Measurements from ENCODE around the gene HOXB1.
"Not testable (repeated sequence)": the region's sequence is repeated elsewhere in the genome, so short reads cannot be mapped to it uniquely, and the experiment has no call there.

HOXB1 gene

DNA sequence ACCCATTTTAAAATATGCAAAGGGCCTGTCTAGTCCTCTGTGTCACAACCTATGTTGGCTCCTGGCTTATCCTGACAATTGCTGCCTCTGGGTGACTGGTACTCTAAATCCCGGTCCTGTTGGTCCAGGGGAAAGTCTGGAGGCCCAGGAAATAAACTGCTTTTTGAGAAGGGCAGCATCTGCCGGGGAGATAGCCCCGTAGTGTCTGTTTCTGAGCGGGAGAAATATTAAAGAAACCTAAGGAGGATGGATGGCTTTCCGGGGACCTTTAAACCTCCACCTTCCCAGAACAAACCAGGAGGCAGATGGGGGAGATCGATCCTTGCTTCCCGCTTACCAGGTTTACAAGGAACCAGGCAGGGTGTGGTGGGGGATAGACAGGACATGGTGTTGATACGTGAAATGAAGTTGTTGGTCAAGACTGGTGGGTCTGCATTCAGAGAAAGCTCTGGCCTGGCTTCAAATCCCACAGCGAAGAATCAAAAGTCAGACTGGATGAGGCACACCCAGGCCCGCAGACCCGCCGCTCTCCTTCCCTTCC lies 10.3 kb upstream of the HOXB1 start:
- Histone ChIP-seq H3K4me3 (ENCODE audit: low read length in 2 of 2) (peak overlapping the region; percentile 68 to 93), H3K9me3 (ENCODE audit: control insufficient read depth in 2 of 2, low read length in 2 of 2) (no peaks in the 10 kb centered on the region), H3K27ac (ENCODE audit: low read length) (peak overlapping the region; percentile 97), H3K27me3 (ENCODE audit: control insufficient read depth in 1 of 2, insufficient read depth in 2 of 2, low read length in 2 of 2) (no peaks in the 10 kb centered on the region), H3K9ac (ENCODE audit: low read length in 2 of 2) (peak overlapping the region; percentile 90 to 94), H3K36me3 (ENCODE audit: control insufficient read depth in 2 of 2, insufficient read depth in 2 of 2, low read length in 2 of 2) (peaks cover 0 to 2% of the 10 kb centered on the region in 2 donors), H3K4me1 (ENCODE audit: control insufficient read depth, insufficient read depth, low read length) (peaks cover 34% of the 10 kb centered on the region)

DNA sequence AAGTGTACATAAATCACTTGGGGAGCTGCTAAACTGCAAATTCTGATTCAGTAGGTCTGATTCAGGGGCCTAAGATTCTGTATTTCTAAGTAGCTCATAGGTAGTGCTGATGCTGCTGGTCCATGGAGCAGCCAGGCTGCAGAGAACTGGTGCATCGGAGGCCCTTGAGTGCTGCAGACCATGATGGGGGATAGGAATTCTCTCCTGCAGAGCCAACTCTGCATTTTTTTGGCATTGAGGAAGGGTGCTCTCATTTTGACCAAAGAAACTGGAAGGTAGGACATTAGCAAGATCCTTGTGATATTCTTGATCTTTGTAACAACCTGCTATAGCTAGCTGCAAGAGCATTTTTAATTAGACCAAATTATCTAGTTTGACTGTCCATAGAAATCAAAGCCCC lies 9.4 kb upstream of the HOXB1 start:
- peak overlapping the region in 1 of 2 donors; percentile 30 for H3K4me3 ChIP-seq (ENCODE audit: low read length in 2 of 2)
- peak overlapping the region; percentile 55 for H3K27ac ChIP-seq (ENCODE audit: low read length)
- H3K4me1 ChIP-seq (ENCODE audit: control insufficient read depth, insufficient read depth, low read length), result peaks cover 25% of the 10 kb centered on the region
- no peaks in the 10 kb centered on the region for H3K27me3 ChIP-seq (ENCODE audit: control insufficient read depth in 1 of 2, insufficient read depth in 2 of 2, low read length in 2 of 2)
- H3K9ac ChIP-seq (ENCODE audit: low read length in 2 of 2), result no peak overlapping the region
- no peaks in the 10 kb centered on the region for H3K9me3 ChIP-seq (ENCODE audit: control insufficient read depth in 2 of 2, low read length in 2 of 2)
- peaks cover 0 to 2% of the 10 kb centered on the region in 2 donors for H3K36me3 ChIP-seq (ENCODE audit: control insufficient read depth in 2 of 2, insufficient read depth in 2 of 2, low read length in 2 of 2)

DNA sequence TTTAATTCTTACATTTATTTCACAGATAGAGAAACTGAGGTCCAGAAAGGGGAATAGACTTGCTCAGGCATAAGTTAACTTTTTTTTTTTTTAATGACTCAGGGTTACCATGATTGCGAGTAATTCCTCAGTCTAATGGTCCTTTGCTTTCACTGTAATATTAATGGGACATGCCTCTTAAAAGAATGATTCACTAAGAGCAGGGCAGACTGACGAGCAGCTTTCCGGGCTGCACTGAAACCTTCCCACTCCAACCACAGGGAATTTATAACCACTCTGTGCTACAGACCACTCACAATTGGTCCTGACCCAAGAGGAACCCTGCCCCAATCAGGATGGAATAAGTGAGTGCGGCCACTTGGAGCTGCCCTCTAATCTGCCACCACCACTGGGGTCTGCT lies 8.4 kb upstream of the HOXB1 start:
- no peak overlapping the region for H3K4me3 ChIP-seq (ENCODE audit: low read length in 2 of 2)
- H3K4me1 ChIP-seq (ENCODE audit: control insufficient read depth, insufficient read depth, low read length), result peaks cover 21% of the 10 kb centered on the region
- H3K27me3 ChIP-seq (ENCODE audit: control insufficient read depth in 1 of 2, insufficient read depth in 2 of 2, low read length in 2 of 2), result no peaks in the 10 kb centered on the region
- H3K9ac ChIP-seq (ENCODE audit: low read length in 2 of 2), result no peak overlapping the region
- H3K27ac ChIP-seq (ENCODE audit: low read length), result peak overlapping the region; percentile 55
- H3K36me3 ChIP-seq (ENCODE audit: control insufficient read depth in 2 of 2, insufficient read depth in 2 of 2, low read length in 2 of 2), result peaks cover 0 to 2% of the 10 kb centered on the region in 2 donors
- no peaks in the 10 kb centered on the region for H3K9me3 ChIP-seq (ENCODE audit: control insufficient read depth in 2 of 2, low read length in 2 of 2)

DNA sequence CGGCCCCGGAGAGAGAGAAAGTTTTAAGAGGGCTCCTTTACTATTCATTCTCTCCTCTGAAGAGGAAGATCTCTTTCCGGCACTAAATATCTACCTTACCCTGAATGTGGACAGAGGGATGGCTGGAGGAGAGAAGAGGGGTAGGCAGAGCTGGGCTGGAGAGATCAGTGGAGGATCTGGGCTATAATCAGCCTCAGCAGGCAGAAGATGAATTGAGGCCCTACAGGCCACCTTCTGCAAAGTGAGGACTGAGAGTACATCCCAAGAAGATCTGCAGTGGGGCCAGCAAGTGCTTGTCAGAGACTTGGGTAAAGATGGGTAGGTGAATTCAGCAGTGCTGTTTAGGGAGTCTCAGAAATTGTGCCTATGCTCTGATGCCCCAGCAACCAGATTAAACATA lies 6.5 kb upstream of the HOXB1 start:
- H3K36me3 ChIP-seq (ENCODE audit: control insufficient read depth in 2 of 2, insufficient read depth in 2 of 2, low read length in 2 of 2), result no peaks in the 10 kb centered on the region

DNA sequence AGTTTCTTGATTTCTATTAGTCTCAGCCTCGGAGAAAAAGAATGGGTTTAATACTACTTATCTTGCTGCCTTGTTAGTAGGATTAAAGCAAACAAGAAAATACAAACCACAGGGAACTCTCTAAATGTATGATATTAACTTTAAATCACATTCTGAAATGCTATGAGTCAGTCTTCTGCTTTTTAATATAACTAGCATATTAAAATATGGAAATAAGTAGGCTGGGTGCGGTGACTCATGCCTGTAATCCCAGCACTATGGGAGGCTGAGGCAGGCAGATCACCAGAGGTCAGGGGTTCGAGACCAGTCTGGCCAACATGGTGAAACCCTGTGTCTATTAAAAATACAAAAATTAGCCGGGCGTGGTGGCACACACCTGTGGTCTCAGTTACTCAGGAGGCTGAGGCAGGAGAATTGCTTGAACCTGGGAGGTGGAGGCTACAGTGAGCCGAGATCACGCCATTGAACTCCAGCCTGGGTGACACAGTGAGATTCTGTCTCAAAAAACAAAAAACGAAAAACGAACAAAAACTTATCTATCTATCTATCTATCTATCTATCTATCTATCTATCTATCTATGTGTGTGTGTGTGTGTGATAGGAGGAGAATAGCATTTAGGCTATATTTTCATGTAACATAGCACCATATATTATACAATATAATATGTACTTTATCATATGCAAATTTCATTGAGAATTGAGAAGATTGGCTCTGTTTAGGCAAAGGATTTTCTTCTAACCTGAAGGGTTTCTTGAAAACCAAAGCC lies 5.2 kb upstream of the HOXB1 start:
- not testable (repeated sequence) for H3K27ac ChIP-seq (ENCODE audit: low read length); H3K4me3 ChIP-seq (ENCODE audit: low read length in 2 of 2); H3K27me3 ChIP-seq (ENCODE audit: control insufficient read depth in 1 of 2, insufficient read depth in 2 of 2, low read length in 2 of 2); H3K9me3 ChIP-seq (ENCODE audit: control insufficient read depth in 2 of 2, low read length in 2 of 2); H3K36me3 ChIP-seq (ENCODE audit: control insufficient read depth in 2 of 2, insufficient read depth in 2 of 2, low read length in 2 of 2); H3K9ac ChIP-seq (ENCODE audit: low read length in 2 of 2)
- peaks cover 12% of the 10 kb centered on the region for H3K4me1 ChIP-seq (ENCODE audit: control insufficient read depth, insufficient read depth, low read length)

More for the DNA sequence above, 6.5 kb upstream of the HOXB1 start:
- Histone ChIP-seq H3K4me1 (ENCODE audit: control insufficient read depth, insufficient read depth, low read length) (peaks cover 20% of the 10 kb centered on the region), H3K4me3 (ENCODE audit: low read length in 2 of 2) (no peak overlapping the region), H3K27me3 (ENCODE audit: control insufficient read depth in 1 of 2, insufficient read depth in 2 of 2, low read length in 2 of 2) (no peaks in the 10 kb centered on the region), H3K9me3 (ENCODE audit: control insufficient read depth in 2 of 2, low read length in 2 of 2) (no peaks in the 10 kb centered on the region), H3K27ac (ENCODE audit: low read length) (no peak overlapping the region), H3K9ac (ENCODE audit: low read length in 2 of 2) (no peak overlapping the region)

DNA sequence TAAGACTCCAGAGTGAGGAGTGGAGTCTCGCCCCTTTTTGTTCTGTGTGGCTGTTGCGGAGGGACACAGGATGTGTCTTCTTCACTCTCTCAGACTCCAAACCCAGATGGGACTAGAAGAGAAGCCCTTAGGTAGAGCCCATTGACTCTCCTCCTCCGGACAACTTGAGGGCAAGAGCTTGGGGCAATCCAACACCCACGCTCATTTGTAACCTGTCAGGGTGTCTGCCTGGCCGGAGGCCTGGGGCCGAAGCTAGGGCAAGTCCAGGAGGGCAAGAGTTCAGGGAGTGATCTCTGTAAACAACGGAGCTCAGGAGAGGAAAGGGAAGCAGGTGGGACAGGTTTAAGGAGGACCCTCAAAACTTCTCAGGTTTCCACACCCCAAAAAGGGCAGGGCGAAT lies 1.4 kb upstream of the HOXB1 start:
- H3K36me3 ChIP-seq (ENCODE audit: control insufficient read depth in 2 of 2, insufficient read depth in 2 of 2, low read length in 2 of 2), result no peaks in the 10 kb centered on the region
- no peaks in the 10 kb centered on the region for H3K9me3 ChIP-seq (ENCODE audit: control insufficient read depth in 2 of 2, low read length in 2 of 2)
- H3K27ac ChIP-seq (ENCODE audit: low read length), result no peak overlapping the region
- H3K4me3 ChIP-seq (ENCODE audit: low read length in 2 of 2), result no peak overlapping the region
- H3K9ac ChIP-seq (ENCODE audit: low read length in 2 of 2), result no peak overlapping the region
- H3K4me1 ChIP-seq (ENCODE audit: control insufficient read depth, insufficient read depth, low read length), result no peaks in the 10 kb centered on the region
- peaks cover 0 to 7% of the 10 kb centered on the region in 2 donors for H3K27me3 ChIP-seq (ENCODE audit: control insufficient read depth in 1 of 2, insufficient read depth in 2 of 2, low read length in 2 of 2)

DNA sequence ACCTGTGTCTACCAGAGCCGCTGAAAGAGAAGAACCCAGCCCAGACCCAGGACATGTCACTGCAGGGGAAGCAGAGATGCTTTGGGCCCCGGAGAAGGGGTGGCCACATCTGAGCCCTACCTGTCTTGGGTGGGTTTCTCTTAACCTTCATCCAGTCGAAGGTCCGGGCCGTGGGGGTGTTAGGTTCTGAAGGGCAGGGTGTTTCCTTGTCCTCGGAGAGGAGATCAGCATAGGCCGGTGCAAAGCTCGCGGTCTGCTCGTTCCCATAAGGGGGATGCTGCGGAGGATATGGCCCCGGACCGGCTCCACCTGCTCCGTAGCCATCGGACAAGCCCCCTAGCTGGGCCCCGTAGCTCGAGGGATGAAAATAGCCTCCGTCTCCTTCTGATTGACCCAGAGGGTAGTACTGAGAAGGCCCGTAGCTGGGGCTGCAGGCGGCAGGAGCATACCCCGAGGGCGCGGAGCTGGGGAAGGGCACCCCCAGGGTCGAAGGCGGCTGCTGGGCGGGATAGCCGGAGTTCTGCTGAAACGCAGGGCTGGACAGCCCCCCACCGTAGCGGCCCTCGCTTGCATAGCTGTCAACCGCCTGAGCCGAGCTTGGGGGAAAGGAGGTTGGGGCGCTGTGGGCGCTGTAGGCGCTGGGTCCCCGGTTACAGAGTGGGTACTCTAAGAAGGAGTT lies 464 bp downstream of the HOXB1 start:
- H3K4me3 ChIP-seq (ENCODE audit: low read length in 2 of 2), result no peak overlapping the region
- H3K27ac ChIP-seq (ENCODE audit: low read length), result no peak overlapping the region
- no peaks in the 10 kb centered on the region for H3K4me1 ChIP-seq (ENCODE audit: control insufficient read depth, insufficient read depth, low read length)
- H3K9ac ChIP-seq (ENCODE audit: low read length in 2 of 2), result no peak overlapping the region
- H3K27me3 ChIP-seq (ENCODE audit: control insufficient read depth in 1 of 2, insufficient read depth in 2 of 2, low read length in 2 of 2), result peaks cover 0 to 10% of the 10 kb centered on the region in 2 donors
- H3K36me3 ChIP-seq (ENCODE audit: control insufficient read depth in 2 of 2, insufficient read depth in 2 of 2, low read length in 2 of 2), result no peaks in the 10 kb centered on the region
- no peaks in the 10 kb centered on the region for H3K9me3 ChIP-seq (ENCODE audit: control insufficient read depth in 2 of 2, low read length in 2 of 2)

DNA sequence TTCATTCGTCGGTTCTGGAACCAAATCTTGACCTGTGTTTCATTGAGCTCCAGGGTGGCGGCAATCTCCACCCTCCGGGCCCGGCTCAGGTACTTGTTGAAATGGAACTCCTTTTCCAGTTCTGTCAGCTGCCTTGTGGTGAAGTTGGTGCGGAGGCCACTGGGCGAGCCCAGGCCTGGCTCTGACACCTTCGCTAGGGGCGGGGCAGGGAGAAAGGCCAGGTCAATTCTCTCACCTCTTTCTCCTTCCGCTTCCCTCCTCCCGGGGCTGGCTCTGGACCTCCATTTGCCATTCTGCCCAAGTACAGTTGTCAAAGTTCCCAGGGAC lies 1.2 kb downstream of the HOXB1 start:
- no peaks in the 10 kb centered on the region for H3K4me1 ChIP-seq (ENCODE audit: control insufficient read depth, insufficient read depth, low read length)
- H3K4me3 ChIP-seq (ENCODE audit: low read length in 2 of 2), result no peak overlapping the region
- no peaks in the 10 kb centered on the region for H3K9me3 ChIP-seq (ENCODE audit: control insufficient read depth in 2 of 2, low read length in 2 of 2)
- peaks cover 0 to 10% of the 10 kb centered on the region in 2 donors for H3K27me3 ChIP-seq (ENCODE audit: control insufficient read depth in 1 of 2, insufficient read depth in 2 of 2, low read length in 2 of 2)
- H3K36me3 ChIP-seq (ENCODE audit: control insufficient read depth in 2 of 2, insufficient read depth in 2 of 2, low read length in 2 of 2), result no peaks in the 10 kb centered on the region
- no peak overlapping the region for H3K27ac ChIP-seq (ENCODE audit: low read length)
- no peak overlapping the region for H3K9ac ChIP-seq (ENCODE audit: low read length in 2 of 2)

DNA sequence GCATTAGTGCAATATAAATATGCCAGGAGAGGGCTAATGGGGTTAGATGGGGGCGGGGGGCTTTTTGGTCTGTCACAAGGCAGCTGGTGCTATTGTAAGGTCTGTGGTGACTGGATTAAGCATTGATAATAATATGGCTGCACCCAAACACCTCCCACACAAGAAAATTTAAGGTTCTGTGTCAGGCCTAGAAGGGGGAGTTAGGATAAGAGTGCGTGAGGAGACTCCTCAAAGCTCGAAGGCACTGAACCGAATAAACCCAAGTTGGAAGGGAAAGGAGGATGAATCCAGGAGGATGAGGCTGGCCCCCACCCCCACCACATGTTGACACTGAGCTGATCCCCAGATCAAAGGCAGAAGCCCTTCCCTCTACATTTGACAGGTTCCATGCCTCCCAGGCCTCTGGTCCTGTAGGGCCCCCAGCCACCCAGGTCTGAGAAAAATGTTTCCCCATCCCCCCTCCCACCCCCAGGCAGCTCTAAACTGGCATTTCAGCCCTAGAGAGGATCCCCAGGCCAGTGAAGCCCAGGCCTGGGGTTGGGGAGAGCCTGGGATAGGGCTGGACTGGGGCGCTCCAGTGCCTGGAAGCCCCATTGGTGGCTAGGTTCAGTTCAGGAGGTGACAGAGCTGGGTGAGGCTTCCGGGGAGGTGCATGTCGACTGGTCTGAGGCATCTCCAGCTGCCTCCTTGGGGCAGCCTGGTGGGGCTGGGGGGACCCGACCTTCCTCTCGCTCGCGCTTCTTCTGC lies 1.7 kb downstream of the HOXB1 start:
- Histone ChIP-seq H3K36me3 (ENCODE audit: control insufficient read depth in 2 of 2, insufficient read depth in 2 of 2, low read length in 2 of 2) (no peaks in the 10 kb centered on the region), H3K9ac (ENCODE audit: low read length in 2 of 2) (no peak overlapping the region), H3K27me3 (ENCODE audit: control insufficient read depth in 1 of 2, insufficient read depth in 2 of 2, low read length in 2 of 2) (peaks cover 0 to 10% of the 10 kb centered on the region in 2 donors), H3K4me3 (ENCODE audit: low read length in 2 of 2) (no peak overlapping the region), H3K4me1 (ENCODE audit: control insufficient read depth, insufficient read depth, low read length) (no peaks in the 10 kb centered on the region), H3K9me3 (ENCODE audit: control insufficient read depth in 2 of 2, low read length in 2 of 2) (no peaks in the 10 kb centered on the region), H3K27ac (ENCODE audit: low read length) (no peak overlapping the region)

DNA sequence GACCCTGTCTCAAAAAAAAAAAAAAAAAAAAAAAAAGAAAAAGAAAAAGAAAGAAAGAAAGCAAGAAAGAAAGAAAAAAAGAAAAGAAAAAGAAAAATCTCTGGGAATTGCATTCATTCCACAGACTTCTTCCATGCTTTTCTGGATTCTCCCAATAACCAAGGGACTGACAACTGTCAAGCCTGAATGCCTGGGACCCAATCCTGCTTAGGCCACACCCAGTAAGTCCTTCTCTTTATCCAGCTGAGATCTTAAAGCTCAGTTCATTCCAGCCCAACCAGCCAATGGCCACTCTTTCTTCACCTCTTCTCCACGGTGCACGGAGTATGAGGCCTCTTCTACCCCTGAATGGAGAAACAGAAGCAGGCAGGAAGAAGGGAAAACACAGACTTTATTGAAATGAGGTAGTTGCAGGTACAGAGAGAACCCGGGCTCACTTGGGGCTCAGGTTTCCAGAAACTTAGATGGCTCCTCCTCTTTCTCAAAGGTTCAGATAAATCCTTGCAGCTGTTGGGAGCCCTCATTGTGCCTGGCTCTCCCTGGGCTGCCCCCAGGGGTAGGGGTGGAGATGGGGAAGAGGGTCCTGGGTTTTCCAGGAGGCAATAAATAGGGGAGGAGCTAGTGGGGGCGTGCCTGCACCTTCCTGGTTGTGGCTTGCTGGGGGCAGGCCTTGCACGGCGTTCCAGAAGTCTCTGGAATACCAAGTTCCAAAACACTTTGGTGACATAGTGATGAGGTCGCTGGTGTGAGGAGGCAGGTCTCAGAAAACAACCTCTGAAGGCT lies 2.5 kb downstream of the HOXB1 start:
- no peaks in the 10 kb centered on the region for H3K36me3 ChIP-seq (ENCODE audit: control insufficient read depth in 2 of 2, insufficient read depth in 2 of 2, low read length in 2 of 2)
- H3K27ac ChIP-seq (ENCODE audit: low read length), result no peak overlapping the region
- no peaks in the 10 kb centered on the region for H3K4me1 ChIP-seq (ENCODE audit: control insufficient read depth, insufficient read depth, low read length)
- no peak overlapping the region for H3K4me3 ChIP-seq (ENCODE audit: low read length in 2 of 2)
- H3K9ac ChIP-seq (ENCODE audit: low read length in 2 of 2), result no peak overlapping the region
- peaks cover 0 to 10% of the 10 kb centered on the region in 2 donors for H3K27me3 ChIP-seq (ENCODE audit: control insufficient read depth in 1 of 2, insufficient read depth in 2 of 2, low read length in 2 of 2)
- no peaks in the 10 kb centered on the region for H3K9me3 ChIP-seq (ENCODE audit: control insufficient read depth in 2 of 2, low read length in 2 of 2)

Measured in stomach smooth muscle (tissue), 2 donors.